NCI-H226 (cell line): ENCODE data around the gene POLD4.
"Not testable (repeated sequence)": the region's sequence is repeated elsewhere in the genome, so short reads cannot be mapped to it uniquely, and the experiment has no call there.

Experiments
- DNase-seq: peaks from one replicate; pipeline ENCODE4 v3.0.0-alpha.2; 2015

POLD4 gene

GRCh38 chr11:67353317-67354074 is at the start of gene POLD4:
Gene POLD4 (minus strand): TSS chr11:67353546. CDS start chr11:67353399, 147 bp downstream.
- DNase-seq = peak; percentile 92

GRCh38 chr11:67403085-67403484 is 49.7 kb upstream of the POLD4 start:
- not testable (repeated sequence) for DNase-seq

- DNase-seq = not testable (repeated sequence)
These were observed 49.0 kb upstream of the POLD4 start for GRCh38 chr11:67402192-67402839.

- DNase-seq = peak; percentile 69
These were observed 48.3 kb upstream of the POLD4 start, which contains the start of gene PPP1CA for GRCh38 chr11:67401495-67402191. Gene PPP1CA (minus strand): TSS chr11:67401858. CDS start chr11:67401782, 76 bp downstream.

GRCh38 chr11:67400942-67401494 is 47.7 kb upstream of the POLD4 start:
- no peak for DNase-seq

GRCh38 chr11:67400251-67400941 is 47.0 kb upstream of the POLD4 start:
- no peak for DNase-seq

- DNase-seq = no peak
These were observed 45.6 kb upstream of the POLD4 start for GRCh38 chr11:67398661-67399563.

- no peak for DNase-seq
These were observed 44.8 kb upstream of the POLD4 start for GRCh38 chr11:67397986-67398660.

GRCh38 chr11:67397536-67397935 is 44.2 kb upstream of the POLD4 start:
- no peak for DNase-seq

- no peak for DNase-seq
These were observed 43.4 kb upstream of the POLD4 start for GRCh38 chr11:67396587-67397389.

GRCh38 chr11:67396259-67396581 is 42.9 kb upstream of the POLD4 start:
- no peak for DNase-seq

- DNase-seq = no peak
These were observed 42.4 kb upstream of the POLD4 start for GRCh38 chr11:67395555-67396258.

- DNase-seq = no peak
These were observed 40.6 kb upstream of the POLD4 start for GRCh38 chr11:67393990-67394389.

- no peak for DNase-seq
These were observed 40.1 kb upstream of the POLD4 start for GRCh38 chr11:67393437-67393836.

- no peak for DNase-seq
These were observed 38.9 kb upstream of the POLD4 start for GRCh38 chr11:67392183-67392715.

GRCh38 chr11:67391304-67392182 is 38.2 kb upstream of the POLD4 start, which contains the start of gene RAD9A:
Gene RAD9A (plus strand): TSS chr11:67391986. CDS start chr11:67392045, 59 bp downstream.
- DNase-seq = peak; percentile 88

GRCh38 chr11:67390947-67391303 is 37.6 kb upstream of the POLD4 start:
- no peak for DNase-seq

GRCh38 chr11:67389477-67389876 is 36.1 kb upstream of the POLD4 start:
- DNase-seq = no peak
